Spleen (tissue), 11 donors: ENCODE results near the gene ARSB. TPM values are rescaled to one million over a fixed set of nuclear protein-coding genes. Genes with fewer than 3 reads are reported as not detected.

Experiments
- DNase-seq: peaks from one replicate; pipeline ENCODE4 v3.0.0-alpha.2; 2020
- H3K27ac ChIP-seq, 8 donors: fragments of 200-600 bp; sonication (generic) in 7 of 8; 1 replicate in 4 of 8; 2 replicates in 4 of 8; pipeline versions ENCODE4 v1.5.0 to v1.8.0; 2016 to 2021; ENCODE audit warnings: inconsistent platforms in 4 of 8, mild to moderate bottlenecking in 4 of 8, moderate library complexity in 1 of 8
- H3K27me3 ChIP-seq, 7 donors: fragments of 200-600 bp; sonication (generic) in 6 of 7; replicated peaks in 1 of 7; 1 replicate in 4 of 7; 2 replicates in 3 of 7; pipeline versions ENCODE4 v1.5.0 to v1.8.0; 2016 to 2021; ENCODE audit warnings: inconsistent platforms in 3 of 7, mild to moderate bottlenecking in 1 of 7
- H3K36me3 ChIP-seq, 6 donors: fragments of 200-600 bp; sonication (generic) in 5 of 6; 1 replicate in 4 of 6; 2 replicates in 2 of 6; pipeline versions ENCODE4 v1.5.0 to v1.8.0; 2016 to 2021; ENCODE audit warnings: inconsistent platforms in 2 of 6
- H3K4me1 ChIP-seq, 6 donors: fragments of 200-600 bp; sonication (generic) in 5 of 6; 1 replicate in 3 of 6; 2 replicates in 3 of 6; pipeline versions ENCODE4 v1.5.0 to v1.8.0; 2016 to 2021; ENCODE audit warnings: inconsistent platforms in 3 of 6
- H3K4me3 ChIP-seq, 8 donors: fragments of 200-600 bp; sonication (generic) in 7 of 8; 1 replicate in 4 of 8; 2 replicates in 4 of 8; pipeline versions ENCODE4 v1.5.0 to v1.8.0; 2016 to 2021; ENCODE audit warnings: inconsistent platforms in 4 of 8, mild to moderate bottlenecking in 4 of 8, moderate library complexity in 2 of 8
- H3K9me3 ChIP-seq, 8 donors: fragments of 200-600 bp; sonication (generic) in 7 of 8; 1 replicate in 4 of 8; 2 replicates in 4 of 8; pipeline versions ENCODE4 v1.5.0 to v1.8.0; 2016 to 2021; ENCODE audit warnings: inconsistent platforms in 4 of 8
- CTCF ChIP-seq, 11 experiments: fragments of 200-600 bp in 7 of 11; fragments of 450-650 bp in 4 of 11; sonication (generic) in 4 of 11; IDR thresholded peaks in 8 of 11; conservative IDR thresholded peaks in 3 of 11; 1 replicate in 7 of 11; 2 replicates in 4 of 11; pipeline versions ENCODE4 v1.4.0 to v1.8.0; 2016 to 2021; ENCODE audit warnings: antibody characterized with exemption in 11 of 11, inconsistent platforms in 4 of 11, mild to moderate bottlenecking in 1 of 11
- POLR2A ChIP-seq, 3 donors: fragments of 450-650 bp; IDR thresholded peaks; one replicate each; pipeline ENCODE4 v1.5.1; 2017; ENCODE audit warnings: antibody characterized with exemption in 3 of 3, mild to moderate bottlenecking in 1 of 3
- POLR2AphosphoS5 ChIP-seq, 3 donors: sonication (generic); formaldehyde crosslinking; IDR thresholded peaks; one replicate each; pipeline ENCODE4 v1.5.1; 2017; ENCODE audit warnings: antibody characterized with exemption in 3 of 3
- WGBS, 5 donors: extraction: QIAGEN DNeasy Blood & Tissue Kit in 3 of 5; methylation state at CpG; one replicate each; pipeline versions ENCODE4 v1.1.5 to v1.1.7; 2013 to 2018; 5-methylcytosine and 5-hydroxymethylcytosine counted together
- intact Hi-C: fragments of 100-400 bp; cut with DNase I; formaldehyde crosslinking; loops from one replicate; pipeline ENCODE4 v1.15.0; 2023; ENCODE audit warnings: low total_unique reads
- polyA plus RNA-seq, 3 donors: library from polyadenylated mRNA; stranded (reverse); fragments of 200-250 nt; gene quantifications; one replicate each; pipeline ENCODE4 v1.2.1, GENCODE V29; 2013
- total RNA-seq, 7 donors: library from RNA; depleted of rRNA in 3 of 7; stranded (reverse); fragments of >200 nt in 3 of 7; fragmentation: NEBNext Ultra II Directional in 4 of 7; extraction: Animal tissue kit (Norgen Biotek cat#: 25700) in 4 of 7; gene quantifications; one replicate each; pipeline versions ENCODE4 v1.1.0 to v1.2.1, GENCODE V29; 2016 to 2021
- donor health status: healthy with polysubstance abuse.
- donor health status: DM: no; HTN: no; CAD: no; lungs with moderate emphysema.
- donor health status: DM: no; HTN: no; CAD: no.
- donor health status: Bipolar disorder and iron deficiency.
- donor health status: healthy.
- donor health status: DM: no; HTN: no; CAD: no.
- donor health status: DM: yes; HTN: yes; CAD: no.

ARSB gene
- total and polyA plus RNA-seq, 10 donors, result 1.1 to 18.5 (median 11.1) TPM

DNA sequence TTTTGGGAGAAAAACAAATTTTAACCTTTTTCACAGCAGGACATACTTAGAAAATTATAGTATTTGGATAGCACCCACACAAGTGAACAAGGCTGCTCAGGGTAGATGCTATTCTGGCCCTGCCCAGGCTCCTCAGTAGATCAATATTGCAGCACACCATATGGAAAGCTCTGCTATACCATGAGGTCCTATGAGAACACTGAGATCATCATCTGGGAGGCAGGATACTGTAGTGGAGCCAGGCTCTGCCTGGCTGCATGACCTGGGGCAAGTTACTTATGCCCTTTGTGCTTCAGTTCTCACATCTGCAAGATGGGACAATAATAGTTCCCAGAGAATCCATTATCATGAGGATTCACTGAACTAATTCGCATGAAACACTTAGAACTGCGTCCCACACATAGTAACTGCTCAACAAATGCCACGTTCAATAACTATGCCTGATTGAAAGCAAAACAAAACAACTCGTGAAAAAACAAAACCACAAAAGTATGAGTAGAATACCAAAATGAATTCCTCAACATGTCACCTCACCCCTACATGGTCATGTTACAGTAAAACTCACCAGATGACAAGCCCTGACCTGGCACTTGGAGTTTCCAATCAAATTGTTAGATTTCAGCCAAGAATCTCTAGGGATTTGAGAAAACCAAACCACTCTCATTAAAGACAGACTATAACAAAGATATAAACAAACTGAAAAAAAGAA lies 31.9 kb downstream of the ARSB start:
- H3K4me1 ChIP-seq, result no peaks in the 10 kb centered on the region

DNA sequence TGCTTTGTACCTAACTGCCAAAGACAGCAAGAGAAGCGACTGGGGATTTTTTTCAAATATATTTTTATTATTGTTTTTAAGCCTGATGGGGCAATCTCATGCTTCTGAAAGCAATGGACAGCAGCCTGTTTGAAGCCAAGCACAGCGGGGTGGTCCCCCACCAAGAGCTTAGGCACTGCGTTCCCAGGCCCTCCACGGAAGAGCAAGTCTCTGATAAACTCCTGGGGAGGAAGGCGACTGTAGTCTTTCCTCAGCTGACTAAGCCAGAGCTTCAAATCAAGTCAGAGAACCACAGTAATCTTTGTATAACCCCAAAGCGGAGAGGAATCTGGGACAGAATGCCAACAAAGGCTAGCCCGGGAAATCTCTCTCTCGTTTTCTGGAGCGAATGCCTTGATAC lies 54.4 kb downstream of the ARSB start:
- H3K27me3 ChIP-seq, result no peaks in the 10 kb centered on the region
- H3K4me1 ChIP-seq, result no peaks in the 10 kb centered on the region
- no peak for TF ChIP-seq POLR2AphosphoS5 (IDR thresholded peaks at IDR 0.05)
- no peak for TF ChIP-seq POLR2A (IDR thresholded peaks at IDR 0.05)
- no peak for TF ChIP-seq CTCF (IDR thresholded peaks at IDR 0.05 in 8 of 11, conservative IDR thresholded peaks at IDR 0.05 in 3 of 11)
- WGBS, 5 donors, result 95 to 97% (median 96%) methylated on average over 9 of the region's 9 CpGs
- no peaks in the 10 kb centered on the region for H3K36me3 ChIP-seq
- no peak overlapping the region for H3K4me3 ChIP-seq
- no peak for DNase-seq
- no peaks in the 10 kb centered on the region for H3K9me3 ChIP-seq
- intact Hi-C loops, result no loop called here
- no peak overlapping the region for H3K27ac ChIP-seq

More for the DNA sequence above, 31.9 kb downstream of the ARSB start:
- intact Hi-C loops, result no loop called here
- Histone ChIP-seq H3K27ac (no peak overlapping the region), H3K27me3 (no peaks in the 10 kb centered on the region), H3K9me3 (no peaks in the 10 kb centered on the region), H3K4me3 (no peak overlapping the region), H3K36me3 (peaks cover 0 to 29% (median 4%) of the 10 kb centered on the region in 6 donors)
- WGBS, 5 donors, result 75 to 85% (median 76%) methylated on average over 4 of the region's 4 CpGs
- TF ChIP-seq CTCF (IDR thresholded peaks at IDR 0.05 in 8 of 11, conservative IDR thresholded peaks at IDR 0.05 in 3 of 11) (no peak), POLR2AphosphoS5 (IDR thresholded peaks at IDR 0.05) (no peak), POLR2A (IDR thresholded peaks at IDR 0.05) (no peak)
- no peak for DNase-seq

GRCh38 chr5:78929833-78930232 lies 55.3 kb downstream of the ARSB start:
- no peaks in the 10 kb centered on the region for H3K9me3 ChIP-seq
- intact Hi-C loops, result no loop called here
- no peak for TF ChIP-seq POLR2AphosphoS5 (IDR thresholded peaks at IDR 0.05)
- TF ChIP-seq POLR2A (IDR thresholded peaks at IDR 0.05), result no peak
- TF ChIP-seq CTCF (IDR thresholded peaks at IDR 0.05 in 8 of 11, conservative IDR thresholded peaks at IDR 0.05 in 3 of 11), result no peak

DNA sequence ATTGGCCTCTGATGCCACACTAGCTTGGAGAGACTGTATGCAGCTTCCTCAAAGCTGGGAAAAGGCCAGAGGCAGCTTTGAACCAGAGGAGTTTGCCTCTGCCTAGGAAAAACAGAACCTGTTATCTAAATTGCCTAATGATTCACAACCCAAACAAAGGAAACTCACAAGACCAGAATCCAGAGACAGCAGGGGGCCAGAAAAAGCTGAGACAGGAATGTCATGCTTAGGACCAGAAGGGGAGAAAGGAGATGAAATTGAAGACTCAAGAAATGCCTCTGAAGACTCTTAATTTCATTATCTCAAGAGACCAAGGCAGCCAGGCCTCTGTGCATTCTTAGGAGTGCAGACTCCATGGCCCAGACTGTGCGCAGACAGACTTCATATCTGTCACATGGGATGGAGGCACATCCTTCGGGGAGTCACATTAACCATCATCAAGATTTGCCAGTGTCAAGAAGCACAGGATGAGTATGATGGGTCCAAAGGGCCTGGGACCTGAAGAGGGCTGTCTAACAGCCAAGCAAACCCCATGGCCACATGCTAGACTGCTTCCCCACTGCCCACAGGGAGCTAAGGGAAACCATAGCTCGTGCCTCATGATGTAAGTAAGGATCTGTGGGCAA lies 57.3 kb downstream of the ARSB start:
- Histone ChIP-seq H3K27me3 (no peaks in the 10 kb centered on the region), H3K27ac (no peak overlapping the region), H3K4me3 (no peak overlapping the region), H3K9me3 (no peaks in the 10 kb centered on the region), H3K4me1 (no peaks in the 10 kb centered on the region), H3K36me3 (peaks cover 0 to 5% (median 0%) of the 10 kb centered on the region in 6 donors)
- intact Hi-C loops, result no loop called here
- no peak for DNase-seq
- 88 to 96% (median 93%) methylated on average over 3 of the region's 3 CpGs for WGBS, 5 donors
- TF ChIP-seq POLR2AphosphoS5 (IDR thresholded peaks at IDR 0.05) (no peak), POLR2A (IDR thresholded peaks at IDR 0.05) (no peak), CTCF (IDR thresholded peaks at IDR 0.05 in 8 of 11, conservative IDR thresholded peaks at IDR 0.05 in 3 of 11) (no peak)

More at GRCh38 chr5:78929833-78930232, 55.3 kb downstream of the ARSB start:
- no peaks in the 10 kb centered on the region for H3K36me3 ChIP-seq
- 80 to 98% (median 91%) methylated on average over 4 of the region's 4 CpGs for WGBS, 5 donors
- H3K27ac ChIP-seq, result no peak overlapping the region
- H3K4me1 ChIP-seq, result no peaks in the 10 kb centered on the region
- no peak for DNase-seq
- no peak overlapping the region for H3K4me3 ChIP-seq
- H3K27me3 ChIP-seq, result no peaks in the 10 kb centered on the region
